Dermis microvascular lymphatic vessel endothelial cell (primary cell): ENCODE measurements around the gene AFF2. TPM values are rescaled to one million over a fixed set of nuclear protein-coding genes. Genes with fewer than 3 reads are reported as not detected.

ENCODE experiments used
- DNase-seq, 2 donors: peaks; one replicate each; pipeline versions ENCODE4 v3.0.0 to v3.0.0-alpha.2; 2010; ENCODE audit warnings: low read depth in 2 of 2
- total RNA-seq: library from RNA; depleted of rRNA; stranded (reverse); fragments of >200 nt; gene quantifications from 2 replicates; pipeline ENCODE4 v1.2.1, GENCODE V29; 2014

Gene AFF2
- total RNA-seq, 1 donor from 2014 or later, result 0.26 TPM

- DNase-seq, result no peak
Measured at GRCh38 chrX:149003863-149004660, 503.6 kb downstream of the AFF2 start.

- DNase-seq, result no peak
Measured at GRCh38 chrX:149004936-149005335, 504.5 kb downstream of the AFF2 start.

- no peak for DNase-seq
Measured at GRCh38 chrX:149006235-149006634, 505.8 kb downstream of the AFF2 start.

GRCh38 chrX:149007423-149007822 is 507.0 kb downstream of the AFF2 start:
- no peak for DNase-seq

- no peak for DNase-seq
Measured at GRCh38 chrX:149010013-149010852, 509.8 kb downstream of the AFF2 start.

GRCh38 chrX:149010853-149011224 is 510.4 kb downstream of the AFF2 start:
- no peak for DNase-seq

- DNase-seq, result no peak
Measured at GRCh38 chrX:149013081-149013480, 512.7 kb downstream of the AFF2 start.

GRCh38 chrX:149021159-149021558 is 520.7 kb downstream of the AFF2 start:
- DNase-seq, result no peak

- no peak for DNase-seq
Measured at GRCh38 chrX:149022485-149022884, 522.1 kb downstream of the AFF2 start.

- DNase-seq, result no peak
Measured at GRCh38 chrX:149032449-149032848, 532.0 kb downstream of the AFF2 start.

- no peak for DNase-seq
Measured at GRCh38 chrX:149036086-149036485, 535.7 kb downstream of the AFF2 start.

- DNase-seq, result no peak
Measured at GRCh38 chrX:149037281-149037870, 537.0 kb downstream of the AFF2 start.

- no peak for DNase-seq
Measured at GRCh38 chrX:149039057-149039456, 538.6 kb downstream of the AFF2 start.

GRCh38 chrX:149040873-149041535 is 540.6 kb downstream of the AFF2 start:
- no peak for DNase-seq

GRCh38 chrX:149043401-149043800 is 543.0 kb downstream of the AFF2 start:
- DNase-seq, result no peak

GRCh38 chrX:149044471-149044870 is 544.1 kb downstream of the AFF2 start:
- no peak for DNase-seq

- DNase-seq, result no peak
Measured at GRCh38 chrX:149045645-149046210, 545.3 kb downstream of the AFF2 start.
